Gastroesophageal sphincter (tissue), 3 donors: Measurements from ENCODE around the gene ADAMTS9.

ENCODE experiments used
- CTCF ChIP-seq, 4 experiments: fragments of 200-600 bp in 2 of 4; fragments of 450-650 bp in 2 of 4; sonication (generic) in 1 of 4; IDR thresholded peaks; one replicate each; pipeline ENCODE4 v1.5.1; 2017 to 2019; ENCODE audit warnings: antibody characterized with exemption in 4 of 4, mild to moderate bottlenecking in 2 of 4, moderate library complexity in 2 of 4
- EP300 ChIP-seq: sonication (generic); formaldehyde crosslinking; IDR thresholded peaks from one replicate; pipeline ENCODE4 v1.6.1; 2017; ENCODE audit warnings: antibody characterized with exemption, mild to moderate bottlenecking
- POLR2A ChIP-seq, 2 donors: fragments of 450-650 bp; IDR thresholded peaks; one replicate each; pipeline ENCODE4 v1.6.1; 2017; ENCODE audit warnings: antibody characterized with exemption in 2 of 2, mild to moderate bottlenecking in 2 of 2, moderate library complexity in 1 of 2
- POLR2AphosphoS5 ChIP-seq: sonication (generic); formaldehyde crosslinking; IDR thresholded peaks from one replicate; pipeline ENCODE4 v1.6.1; 2017; ENCODE audit warnings: antibody characterized with exemption

- TF ChIP-seq CTCF (IDR thresholded peaks at IDR 0.05) = no peak
- no peak for TF ChIP-seq EP300
- TF ChIP-seq POLR2AphosphoS5 = no peak
- no peak for TF ChIP-seq POLR2A (IDR thresholded peaks at IDR 0.05)
Measured at GRCh38 chr3:64726414-64727090, 38.8 kb upstream of the ADAMTS9 start.
